Stimulated activated CD4-positive, alpha-beta T cell treated with anti-CD3 and anti-CD28 coated beads, Interleukin-1b, Interleukin-23, amount 100 ng/mL, for 4 hours (primary cell): Measurements from ENCODE around the gene SNAI1.
"Not testable (repeated sequence)": the region's sequence is repeated elsewhere in the genome, so short reads cannot be mapped to it uniquely, and the experiment has no call there.

Experiments used
- DNase-seq, 2 donors: peaks; one replicate each; pipeline ENCODE4 v3.0.0-alpha.2; 2020; ENCODE audit warnings: low read depth in 2 of 2

The SNAI1 gene

GRCh38 chr20:49964964-49965780 lies 17.6 kb upstream of the SNAI1 start:
- no peak for DNase-seq

DNA sequence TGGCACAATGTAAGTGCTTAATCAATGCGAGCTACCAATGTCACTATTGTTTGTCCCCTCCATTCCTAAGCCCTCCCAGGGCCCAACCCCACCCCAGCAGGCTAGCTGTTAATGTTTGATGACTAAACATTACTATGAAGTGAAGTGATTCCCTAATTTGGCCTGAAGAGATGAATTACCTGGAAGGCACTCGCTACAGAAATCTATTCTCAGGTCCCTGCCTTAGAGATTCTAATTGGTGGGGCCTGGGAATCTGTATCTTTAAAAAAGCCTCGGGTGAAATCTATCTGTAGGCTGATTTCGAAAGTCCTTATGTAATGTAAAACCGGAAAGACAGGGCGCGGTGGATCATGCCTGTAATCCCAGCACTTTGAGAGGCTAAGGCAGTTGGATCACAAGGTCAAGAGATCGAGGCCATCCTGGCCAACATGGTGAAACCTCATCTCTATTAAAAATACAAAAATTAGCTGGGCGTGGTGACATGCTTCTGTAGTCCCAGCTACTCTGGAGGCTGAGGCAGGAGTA lies 16.9 kb upstream of the SNAI1 start:
- DNase-seq = no peak

- no peak for DNase-seq
Measured at GRCh38 chr20:49966861-49967260, 15.9 kb upstream of the SNAI1 start.

DNA sequence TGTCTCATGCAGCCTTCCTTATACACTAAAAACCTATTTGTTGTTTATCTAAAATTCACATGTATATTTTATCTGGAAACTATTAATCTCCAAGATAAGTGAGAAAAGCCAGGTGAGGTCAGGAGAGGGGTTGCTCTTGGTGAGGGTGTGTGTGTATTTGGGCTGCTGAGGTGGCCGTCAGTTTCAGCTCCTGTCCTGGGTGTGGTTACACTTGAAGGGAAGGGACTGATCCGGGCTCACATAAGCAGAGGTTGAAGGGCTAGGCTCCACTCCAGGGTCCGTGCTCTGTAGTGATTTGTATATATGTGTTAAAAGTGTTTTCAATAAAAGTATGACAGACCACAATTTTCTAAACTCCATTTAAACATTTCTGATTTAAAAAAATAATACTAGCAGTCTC lies 13.5 kb upstream of the SNAI1 start:
- no peak for DNase-seq

GRCh38 chr20:49969946-49970345 lies 12.8 kb upstream of the SNAI1 start:
- no peak for DNase-seq

GRCh38 chr20:49970498-49970897 lies 12.3 kb upstream of the SNAI1 start:
- DNase-seq = no peak

DNA sequence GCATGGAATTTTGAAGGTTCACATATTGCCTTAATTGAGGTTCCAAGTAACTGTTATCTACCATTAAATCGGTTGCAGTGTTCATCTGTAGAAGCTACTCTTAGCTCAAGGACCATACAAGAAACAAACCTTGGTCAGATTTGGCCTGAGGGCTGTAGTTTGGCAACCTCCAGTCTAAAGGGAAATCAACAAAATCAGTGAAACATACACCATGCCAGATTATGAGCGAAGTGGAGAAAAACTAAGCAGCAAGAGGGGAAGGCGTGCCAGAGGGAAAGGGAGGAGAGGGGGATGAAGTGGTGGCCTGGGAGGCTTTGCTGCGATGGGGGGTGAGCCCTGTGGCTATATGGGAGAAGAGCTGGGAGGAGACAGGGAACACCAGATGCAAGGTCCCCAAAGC lies 8.8 kb upstream of the SNAI1 start:
- DNase-seq = no peak

- no peak for DNase-seq
Measured at GRCh38 chr20:49976542-49976941, 6.2 kb upstream of the SNAI1 start.

DNA sequence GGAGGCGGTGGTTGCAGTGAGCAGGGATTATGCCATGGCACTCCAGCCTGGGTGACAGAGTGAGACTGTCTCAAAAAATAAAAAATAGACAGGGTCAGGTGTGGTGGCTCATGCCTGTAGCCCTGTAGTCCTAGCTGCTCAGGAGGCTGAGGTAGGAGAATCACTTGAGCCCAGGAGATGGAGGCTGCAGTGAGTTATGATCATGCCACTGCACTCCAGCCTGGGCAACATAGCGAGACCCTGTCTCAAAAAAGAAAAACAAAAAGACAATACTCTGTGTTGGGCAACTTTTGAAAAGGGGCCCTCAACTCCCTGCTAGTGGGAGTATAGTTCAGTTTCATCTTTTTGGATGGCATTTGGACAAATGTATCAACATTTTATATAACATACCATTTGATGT lies 5.0 kb upstream of the SNAI1 start:
- DNase-seq = not testable (repeated sequence)

- no peak for DNase-seq
Measured at GRCh38 chr20:49978685-49979029, 4.1 kb upstream of the SNAI1 start.

GRCh38 chr20:49979030-49979832 lies 3.5 kb upstream of the SNAI1 start:
- DNase-seq = peak; percentile 67 to 72

- DNase-seq = no peak
Measured at GRCh38 chr20:49980140-49981008, 2.4 kb upstream of the SNAI1 start.

- DNase-seq = no peak
Measured at GRCh38 chr20:49981218-49982071, 1.3 kb upstream of the SNAI1 start.

- no peak for DNase-seq
Measured at GRCh38 chr20:49982072-49982345, 771 bp upstream of the SNAI1 start.

DNA sequence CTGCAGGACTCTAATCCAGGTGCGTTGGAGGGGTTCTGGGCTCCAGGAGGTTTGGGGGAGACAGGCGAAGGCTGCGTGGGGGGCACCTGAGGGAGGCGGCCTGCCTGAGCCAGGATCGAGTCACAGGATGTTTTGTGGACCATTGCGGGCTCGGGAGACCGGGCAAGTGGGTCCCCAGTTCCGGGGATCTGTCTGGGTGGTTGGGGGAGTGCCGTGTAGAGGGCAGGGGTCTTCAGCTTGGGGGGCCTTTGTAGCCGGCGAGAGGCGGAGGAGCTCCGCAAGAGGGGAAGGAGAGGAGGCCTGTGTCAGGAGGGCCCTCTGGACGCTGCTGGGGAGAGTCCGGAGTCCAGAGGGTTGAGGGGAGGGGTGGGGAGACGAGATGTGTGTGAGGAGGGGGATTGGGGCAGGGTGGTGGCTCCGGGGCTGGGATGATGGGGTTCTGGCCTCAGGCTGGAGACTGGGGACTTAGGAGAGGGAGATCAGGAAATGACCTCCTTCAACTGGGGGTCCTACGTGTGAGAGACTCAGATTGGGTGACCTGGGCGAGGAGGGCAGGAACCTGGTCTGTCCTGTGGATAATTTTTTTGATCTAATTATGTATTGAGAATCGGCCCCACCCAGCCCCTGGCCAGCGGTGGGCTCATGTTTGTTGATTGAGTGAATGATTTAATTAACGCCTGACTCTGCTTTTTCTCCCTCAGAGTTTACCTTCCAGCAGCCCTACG lies 505 bp downstream of the SNAI1 start:
- no peak for DNase-seq

DNA sequence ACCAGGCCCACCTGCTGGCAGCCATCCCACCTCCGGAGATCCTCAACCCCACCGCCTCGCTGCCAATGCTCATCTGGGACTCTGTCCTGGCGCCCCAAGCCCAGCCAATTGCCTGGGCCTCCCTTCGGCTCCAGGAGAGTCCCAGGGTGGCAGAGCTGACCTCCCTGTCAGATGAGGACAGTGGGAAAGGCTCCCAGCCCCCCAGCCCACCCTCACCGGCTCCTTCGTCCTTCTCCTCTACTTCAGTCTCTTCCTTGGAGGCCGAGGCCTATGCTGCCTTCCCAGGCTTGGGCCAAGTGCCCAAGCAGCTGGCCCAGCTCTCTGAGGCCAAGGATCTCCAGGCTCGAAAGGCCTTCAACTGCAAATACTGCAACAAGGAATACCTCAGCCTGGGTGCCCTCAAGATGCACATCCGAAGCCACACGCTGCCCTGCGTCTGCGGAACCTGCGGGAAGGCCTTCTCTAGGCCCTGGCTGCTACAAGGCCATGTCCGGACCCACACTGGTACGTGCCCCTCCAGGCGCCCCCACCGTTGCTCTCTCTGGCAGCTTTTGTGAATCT lies 1.1 kb downstream of the SNAI1 start:
- no peak for DNase-seq

- no peak for DNase-seq
Measured at GRCh38 chr20:49984426-49985153, 1.8 kb downstream of the SNAI1 start.

GRCh38 chr20:49985157-49985556 lies 2.4 kb downstream of the SNAI1 start:
- DNase-seq = no peak

GRCh38 chr20:49985617-49986016 lies 2.8 kb downstream of the SNAI1 start:
- DNase-seq = no peak

- no peak for DNase-seq
Measured at GRCh38 chr20:49986049-49986448, 3.3 kb downstream of the SNAI1 start.
